ENCODE data around the gene SLC45A2.
A peak's percentile ranks its signal among the peaks of the same experiment; 100 is the strongest.
"Not testable (repeated sequence)": the region's sequence is repeated elsewhere in the genome, so short reads cannot be mapped to it uniquely, and the experiment has no call there.

SLC45A2 gene

GRCh38 chr5:33969572-33970452 is 14.7 kb downstream of the SLC45A2 start:
- no peak for DNase-seq

GRCh38 chr5:33968211-33969005 is 16.1 kb downstream of the SLC45A2 start:
- DNase-seq, result no peak

DNA sequence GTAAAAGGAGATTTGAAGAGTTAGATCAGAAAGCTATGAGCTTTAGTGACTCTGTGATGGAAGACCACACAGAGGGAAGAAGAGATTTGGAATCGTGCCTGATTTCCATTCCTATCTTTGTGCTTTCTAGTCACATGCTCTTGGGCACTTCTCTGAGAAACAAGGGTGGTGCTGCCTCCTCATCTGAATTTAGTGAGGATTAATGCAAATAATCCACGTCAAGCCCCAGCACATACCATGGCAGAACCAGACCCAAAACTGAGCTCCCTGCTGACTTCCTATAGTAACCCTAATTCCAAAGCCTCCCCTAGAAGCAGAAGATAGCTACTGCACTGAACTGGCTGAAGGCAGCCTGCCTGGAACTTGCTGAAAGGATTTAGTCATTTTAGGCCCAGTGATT is 17.7 kb downstream of the SLC45A2 start:
- no peak for DNase-seq

- no peak for DNase-seq
Measured at GRCh38 chr5:33964132-33964700, 20.3 kb downstream of the SLC45A2 start.

DNA sequence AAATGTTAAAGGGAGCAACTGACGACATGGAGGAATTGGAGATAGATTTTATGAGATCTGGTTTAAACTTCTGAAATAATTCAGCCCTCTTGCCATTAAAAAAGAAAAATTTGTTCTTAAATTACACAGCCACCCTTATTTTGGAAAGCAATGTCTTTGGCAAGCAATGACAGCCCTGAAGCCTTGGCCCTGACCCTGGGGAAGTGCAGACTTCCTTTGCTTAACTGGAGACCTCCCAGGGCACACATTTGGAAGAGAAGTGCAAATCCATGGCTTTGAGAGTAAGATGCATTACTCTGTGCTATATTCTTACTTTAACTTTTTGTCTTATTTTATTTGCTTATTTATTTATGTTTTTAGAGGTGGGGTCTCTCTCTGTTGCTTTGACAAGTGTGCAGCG is 26.3 kb downstream of the SLC45A2 start:
- DNase-seq, result no peak

- DNase-seq, result no peak
Measured at GRCh38 chr5:33957577-33958150, 26.8 kb downstream of the SLC45A2 start.

DNA sequence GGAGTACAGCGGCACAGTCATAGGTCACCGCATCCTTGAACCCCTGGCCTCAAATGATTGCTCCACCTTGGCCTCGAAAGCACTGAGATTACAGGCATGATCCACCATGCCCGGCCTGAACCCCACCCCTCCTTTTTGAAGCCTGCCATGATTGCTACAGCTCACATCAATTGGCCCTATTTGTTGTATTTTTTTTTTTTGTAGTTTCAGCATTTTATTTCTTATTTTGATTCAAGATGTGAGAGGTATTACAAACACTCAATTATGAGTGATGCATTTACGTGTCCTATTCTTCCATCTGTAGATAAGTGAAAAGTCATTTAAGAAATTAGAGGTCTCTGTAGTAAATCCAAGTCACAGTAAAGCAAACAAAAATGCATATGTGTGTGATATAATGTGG is 32.3 kb downstream of the SLC45A2 start:
- DNase-seq, result not testable (repeated sequence)

- DNase-seq, result no peak
Measured at GRCh38 chr5:33944543-33945132, 39.9 kb downstream of the SLC45A2 start.

DNA sequence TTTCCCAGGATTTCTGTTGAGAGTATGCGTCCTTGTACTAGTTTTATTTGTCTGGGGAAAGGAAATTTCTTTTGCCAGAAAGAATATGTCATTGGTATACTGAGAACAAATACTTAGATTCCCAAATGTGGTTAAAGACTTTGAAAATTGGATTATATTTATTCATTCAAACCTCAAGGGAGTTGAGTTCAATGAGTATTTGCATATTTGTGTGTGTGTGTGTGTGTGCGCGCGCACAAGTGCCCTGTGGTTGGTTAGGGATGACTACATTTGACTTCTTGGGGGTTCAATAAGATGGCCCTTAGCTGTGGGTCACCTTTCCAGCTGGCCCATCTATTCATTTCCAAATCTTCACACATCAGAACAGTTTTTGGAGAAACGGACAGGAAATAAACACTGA is 43.4 kb downstream of the SLC45A2 start:
- DNase-seq, result no peak

DNA sequence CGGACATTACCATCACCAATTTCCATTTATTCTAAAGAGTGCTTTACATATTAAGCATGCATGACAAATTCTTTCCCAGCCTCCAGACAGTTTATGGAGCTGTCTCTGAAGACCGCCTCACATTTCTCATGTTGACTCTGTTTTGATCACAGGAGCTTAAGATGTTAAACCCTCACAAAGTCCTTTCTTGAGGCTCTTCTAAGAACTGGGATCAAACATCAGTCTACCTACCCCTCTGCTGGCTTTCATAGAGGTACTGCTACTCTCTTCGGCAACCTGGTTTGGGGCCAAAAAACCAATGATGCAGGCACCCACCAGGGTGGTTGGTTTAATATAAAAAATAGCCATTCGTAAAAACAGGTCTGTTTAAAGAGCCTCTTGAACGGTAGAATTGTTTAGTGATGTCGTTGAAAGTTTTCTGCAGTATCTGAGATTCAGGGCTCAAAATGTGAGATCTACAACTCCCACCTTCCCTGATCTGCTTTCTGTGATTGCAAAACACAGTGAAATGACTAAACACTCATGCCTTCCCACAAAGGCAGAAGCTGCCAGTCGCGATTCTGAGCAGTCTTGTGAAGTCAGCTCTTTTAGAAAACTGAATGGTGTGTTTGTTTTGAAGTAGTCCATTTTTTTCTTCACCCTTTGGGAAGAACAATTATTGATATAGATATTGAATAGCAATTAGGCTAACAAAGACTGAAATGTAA is 44.8 kb downstream of the SLC45A2 start:
- no peak for DNase-seq

- no peak for DNase-seq
Measured at GRCh38 chr5:33938881-33939280, 45.6 kb downstream of the SLC45A2 start.

- DNase-seq, result no peak
Measured at GRCh38 chr5:33938507-33938796, 46.0 kb downstream of the SLC45A2 start.

- DNase-seq, result no peak
Measured at GRCh38 chr5:33937707-33938506, 46.6 kb downstream of the SLC45A2 start.

GRCh38 chr5:33937017-33937706 is 47.3 kb downstream of the SLC45A2 start:
- DNase-seq, result no peak

- no peak for DNase-seq
Measured at GRCh38 chr5:33936381-33937016, 48.0 kb downstream of the SLC45A2 start, which contains the start of gene RXFP3. RXFP3 (plus strand) TSS chr5:33936386; CDS start chr5:33936741, 355 bp downstream.

DNA sequence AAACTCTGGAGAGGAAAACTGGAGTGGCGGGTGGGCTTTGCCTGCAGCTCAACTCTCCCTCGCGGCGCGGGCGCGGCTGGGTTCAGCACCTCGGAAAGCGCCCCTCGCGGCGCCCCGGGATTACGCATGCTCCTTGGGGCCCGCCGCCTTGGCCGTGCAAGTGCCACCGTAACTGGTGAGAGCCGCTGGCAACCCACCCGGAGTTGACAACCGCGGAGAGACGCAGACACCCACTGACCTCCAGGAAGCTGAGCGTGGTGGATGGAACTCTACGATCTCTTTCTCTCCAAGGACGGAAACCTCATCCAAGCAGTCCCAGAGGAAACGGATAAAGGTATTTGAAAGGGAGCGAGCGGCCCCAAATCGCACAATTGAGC is 48.5 kb downstream of the SLC45A2 start:
- DNase-seq, result peak in 8 of 14 donors; percentile 1 to 54 (median 14)

GRCh38 chr5:33934176-33934575 is 50.3 kb downstream of the SLC45A2 start:
- DNase-seq, result no peak

- no peak for DNase-seq
Measured at GRCh38 chr5:33933723-33934169, 50.7 kb downstream of the SLC45A2 start.

DNA sequence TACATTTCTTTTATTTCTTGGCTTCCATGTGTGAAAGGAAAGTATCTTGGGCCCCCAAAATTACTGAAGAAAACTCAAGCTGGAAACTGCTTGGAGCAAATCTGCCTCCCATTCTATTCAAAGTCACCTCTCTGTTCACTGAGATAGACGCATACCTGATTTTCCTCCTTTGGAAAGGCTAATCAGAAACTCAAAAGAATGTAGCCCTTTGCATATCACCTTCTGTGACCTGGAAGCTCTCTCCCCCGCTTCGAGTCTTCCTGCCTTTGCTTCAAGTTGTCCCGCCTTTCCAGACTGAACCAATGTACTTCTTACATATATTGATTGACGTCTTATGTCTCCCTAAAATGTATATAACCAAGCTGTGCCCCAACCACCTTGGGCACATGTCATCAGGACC is 53.4 kb downstream of the SLC45A2 start:
- no peak for DNase-seq
